GM13977 (cell line): ENCODE data around the gene FHIT.

Experiments used
- DNase-seq: peaks from one replicate; pipeline ENCODE4 v3.0.0; 2012; ENCODE audit warnings: low spot score
- in situ Hi-C: fragments of 300-500 bp; cut with MboI; formaldehyde crosslinking; loops from one replicate; pipeline ENCODE4 v1.12.0; 2022; ENCODE audit warnings: low sequenced_read_pairs, low pct_unique_long_range_greater_than_20kb, mixed read lengths, inconsistent platforms; ENCODE audit not compliant: unreplicated experiment
- TF ChIP-seq, protein P1 (sequence below): IDR thresholded peaks from 2 replicates; pipeline ENCODE4 v1.5.1; 2012; ENCODE audit warnings: mild to moderate bottlenecking, control low read depth; ENCODE audit not compliant: insufficient read depth; ENCODE audit errors: extremely low read depth, missing control alignments

Gene FHIT

DNA sequence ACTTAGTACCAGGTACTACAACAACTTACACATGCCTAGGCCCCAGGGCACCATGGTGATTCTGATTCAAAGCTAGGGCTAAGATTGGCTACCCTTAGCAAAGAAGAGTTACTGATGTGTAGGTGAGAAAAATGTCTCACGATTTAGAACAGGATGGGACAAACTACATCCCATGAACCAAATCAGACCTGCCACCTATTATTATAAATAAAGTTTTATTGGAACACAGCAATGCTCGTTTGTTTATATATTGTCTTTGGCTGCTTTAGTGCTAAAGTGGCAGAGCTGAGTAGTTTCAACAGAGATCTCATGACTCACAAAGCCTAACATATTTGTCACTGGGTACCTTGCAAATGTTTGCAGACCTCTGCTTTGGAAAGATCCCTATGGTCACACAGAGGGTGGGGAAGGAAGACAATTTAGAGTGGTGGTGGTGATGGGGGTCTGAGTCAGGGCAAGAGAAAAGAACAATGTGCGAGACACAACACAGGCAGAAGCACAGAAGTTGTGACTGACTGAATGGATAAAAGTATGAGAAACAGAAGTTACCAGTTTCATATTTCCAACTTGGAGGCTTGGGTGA lies 1430.8 kb downstream of the FHIT start:
- TF ChIP-seq, protein P1, sequence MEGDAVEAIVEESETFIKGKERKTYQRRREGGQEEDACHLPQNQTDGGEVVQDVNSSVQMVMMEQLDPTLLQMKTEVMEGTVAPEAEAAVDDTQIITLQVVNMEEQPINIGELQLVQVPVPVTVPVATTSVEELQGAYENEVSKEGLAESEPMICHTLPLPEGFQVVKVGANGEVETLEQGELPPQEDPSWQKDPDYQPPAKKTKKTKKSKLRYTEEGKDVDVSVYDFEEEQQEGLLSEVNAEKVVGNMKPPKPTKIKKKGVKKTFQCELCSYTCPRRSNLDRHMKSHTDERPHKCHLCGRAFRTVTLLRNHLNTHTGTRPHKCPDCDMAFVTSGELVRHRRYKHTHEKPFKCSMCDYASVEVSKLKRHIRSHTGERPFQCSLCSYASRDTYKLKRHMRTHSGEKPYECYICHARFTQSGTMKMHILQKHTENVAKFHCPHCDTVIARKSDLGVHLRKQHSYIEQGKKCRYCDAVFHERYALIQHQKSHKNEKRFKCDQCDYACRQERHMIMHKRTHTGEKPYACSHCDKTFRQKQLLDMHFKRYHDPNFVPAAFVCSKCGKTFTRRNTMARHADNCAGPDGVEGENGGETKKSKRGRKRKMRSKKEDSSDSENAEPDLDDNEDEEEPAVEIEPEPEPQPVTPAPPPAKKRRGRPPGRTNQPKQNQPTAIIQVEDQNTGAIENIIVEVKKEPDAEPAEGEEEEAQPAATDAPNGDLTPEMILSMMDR, result no peak
- DNase-seq, result no peak
- in situ Hi-C loops, result no loop called here

DNA sequence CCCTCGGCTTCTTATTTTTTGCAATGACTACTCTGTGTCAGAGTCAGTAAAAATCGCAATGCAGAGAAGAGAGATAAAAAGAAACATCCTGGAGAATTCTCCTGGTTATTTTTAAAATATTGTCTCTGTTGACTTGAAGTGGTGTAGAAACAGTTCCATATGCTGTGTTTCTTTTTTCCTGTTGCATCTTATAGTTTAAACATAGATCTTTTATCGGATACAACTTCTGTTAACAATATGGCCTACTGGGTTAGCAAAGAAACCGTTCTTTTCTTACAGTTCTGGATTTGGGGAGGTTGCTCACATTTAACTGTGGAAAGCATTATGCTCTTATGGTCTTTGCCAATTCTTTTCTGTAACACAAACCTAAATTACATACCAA lies 1432.3 kb downstream of the FHIT start:
- TF ChIP-seq, protein P1, result no peak
- no peak for DNase-seq
- in situ Hi-C loops, result no loop called here

DNA sequence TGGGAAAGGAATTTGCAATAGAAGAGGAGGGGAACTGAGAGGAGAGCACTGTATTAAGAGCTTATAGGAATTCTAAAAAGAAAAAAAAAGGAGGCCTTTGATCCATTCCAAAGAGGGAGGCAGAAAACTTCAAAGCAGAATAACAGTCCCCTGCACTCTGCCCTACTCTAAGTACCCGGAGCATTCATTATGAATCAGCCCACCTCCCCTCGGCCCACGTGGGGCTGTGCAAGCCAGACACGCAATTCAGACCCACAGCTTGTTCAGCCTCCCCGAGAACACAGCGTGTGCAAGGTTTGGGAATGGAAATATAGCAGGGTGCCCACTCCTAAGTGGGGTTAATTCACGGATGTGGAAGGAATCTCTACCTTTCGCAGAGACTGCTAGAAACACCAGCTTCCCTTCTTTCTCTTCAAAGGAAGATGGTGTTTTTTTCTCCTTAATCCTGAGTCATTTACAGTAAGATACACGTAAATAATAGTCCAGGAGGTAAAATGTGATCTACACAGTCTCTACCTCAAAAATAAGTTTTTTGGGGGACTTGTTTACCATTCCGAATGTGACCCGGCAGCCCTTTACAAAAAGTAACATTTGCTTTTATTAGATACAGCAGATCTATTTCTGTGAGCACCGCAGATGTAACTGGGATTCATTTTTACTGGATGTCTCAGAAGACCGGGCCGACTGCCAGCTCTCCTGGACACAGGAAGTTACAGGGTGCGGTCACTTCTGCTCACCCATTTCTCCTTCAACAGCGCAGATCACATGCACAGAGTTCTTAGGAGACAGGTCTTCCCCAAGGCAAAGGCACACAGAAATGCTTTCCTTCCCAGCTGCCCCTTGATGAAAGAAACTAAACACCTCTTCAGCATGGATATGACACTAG lies 1433.0 kb downstream of the FHIT start:
- in situ Hi-C loops, result no loop called here
- TF ChIP-seq, protein P1, result no peak
- DNase-seq, result no peak

- in situ Hi-C loops, result no loop called here
- TF ChIP-seq, protein P1, result no peak
- no peak for DNase-seq
Measured at GRCh38 chr3:59817511-59817910, 1433.7 kb downstream of the FHIT start.

- in situ Hi-C loops, result no loop called here
- TF ChIP-seq, protein P1, result no peak
- DNase-seq, result no peak
Measured at GRCh38 chr3:59816312-59816711, 1434.9 kb downstream of the FHIT start.

DNA sequence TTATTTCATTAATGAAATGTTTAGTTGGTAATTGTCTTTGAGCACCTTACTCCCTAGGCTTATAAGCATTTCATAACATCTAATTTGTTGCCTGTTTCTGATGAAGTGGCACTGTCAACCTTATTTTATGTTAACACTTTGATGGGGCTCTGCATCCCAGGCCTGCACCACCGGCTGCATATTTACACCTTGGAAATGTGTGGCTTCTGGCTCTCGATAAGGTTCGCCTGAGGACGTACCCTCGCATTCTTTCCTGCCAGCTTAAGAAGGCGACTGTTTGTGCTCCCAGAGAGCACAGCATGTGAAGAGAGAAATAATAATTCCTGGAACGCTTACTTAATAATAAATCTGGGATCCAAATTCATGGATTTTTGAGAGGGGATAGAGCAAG lies 1438.1 kb downstream of the FHIT start:
- no peak for DNase-seq
- TF ChIP-seq, protein P1, result no peak
- in situ Hi-C loops, result no loop called here
